COLO668 (cell line): ENCODE data around the gene USP6.
A peak's percentile ranks its signal among the peaks of the same experiment; 100 is the strongest.
"Not testable (repeated sequence)": the region's sequence is repeated elsewhere in the genome, so short reads cannot be mapped to it uniquely, and the experiment has no call there.

ENCODE experiments used
- DNase-seq: peaks from one replicate; lab custom pipeline; 2025; ENCODE audit not compliant: unreplicated experiment; lab: John Stamatoyannopoulos, UW

Gene USP6

GRCh38 chr17:5184288-5184687 lies 68.5 kb downstream of the USP6 start:
- DNase-seq, result no peak

- peak; percentile 94 for DNase-seq
Observed at GRCh38 chr17:5191541-5192417, 75.9 kb downstream of the USP6 start, which contains the start of gene ZNF594. Gene ZNF594 (minus strand): TSS chr17:5191868. CDS start chr17:5184256, 7,612 bp downstream.

- DNase-seq, result no peak
Observed at GRCh38 chr17:5194346-5194745, 78.5 kb downstream of the USP6 start.

- no peak for DNase-seq
Observed at GRCh38 chr17:5198472-5198871, 82.6 kb downstream of the USP6 start.

- DNase-seq, result no peak
Observed at GRCh38 chr17:5200360-5200759, 84.5 kb downstream of the USP6 start.

GRCh38 chr17:5201011-5201410 lies 85.2 kb downstream of the USP6 start:
- DNase-seq, result no peak

- DNase-seq, result no peak
Observed at GRCh38 chr17:5203178-5203907, 87.5 kb downstream of the USP6 start.

- DNase-seq, result no peak
Observed at GRCh38 chr17:5203908-5204294, 88.1 kb downstream of the USP6 start.

GRCh38 chr17:5209396-5209795 lies 93.6 kb downstream of the USP6 start:
- no peak for DNase-seq

- DNase-seq, result no peak
Observed at GRCh38 chr17:5210091-5210490, 94.3 kb downstream of the USP6 start.

- DNase-seq, result no peak
Observed at GRCh38 chr17:5210614-5211252, 94.9 kb downstream of the USP6 start.

GRCh38 chr17:5211458-5211857 lies 95.6 kb downstream of the USP6 start:
- no peak for DNase-seq

- DNase-seq, result not testable (repeated sequence)
Observed at GRCh38 chr17:5217562-5217961, 101.7 kb downstream of the USP6 start.

- DNase-seq, result no peak
Observed at GRCh38 chr17:5219536-5219935, 103.7 kb downstream of the USP6 start.

GRCh38 chr17:5220074-5220473 lies 104.2 kb downstream of the USP6 start:
- DNase-seq, result no peak

- not testable (repeated sequence) for DNase-seq
Observed at GRCh38 chr17:5221912-5222311, 106.1 kb downstream of the USP6 start.
